Ectodermal cell (in vitro differentiated cells): Measurements from ENCODE around the gene LARGE2.

Source experiments
- H3K27ac ChIP-seq: 2 replicates; pipeline ENCODE4 v1.7.0; 2013; ENCODE audit warnings: mild to moderate bottlenecking, low read depth, low read length; ENCODE audit not compliant: insufficient read depth, poor library complexity, severe bottlenecking
- H3K27me3 ChIP-seq: 2 replicates; pipeline ENCODE4 v1.7.0; 2013; ENCODE audit warnings: mild to moderate bottlenecking, low read length; ENCODE audit not compliant: insufficient read depth, control insufficient read depth, poor library complexity, severe bottlenecking
- H3K36me3 ChIP-seq: one replicate; pipeline ENCODE4 v1.7.0; 2013; ENCODE audit warnings: low read length; ENCODE audit not compliant: control insufficient read depth, insufficient read depth
- H3K4me1 ChIP-seq: one replicate; pipeline ENCODE4 v1.7.0; 2013; ENCODE audit warnings: low read length; ENCODE audit not compliant: control insufficient read depth, insufficient read depth
- H3K4me3 ChIP-seq: 2 replicates; pipeline ENCODE4 v1.7.0; 2013; ENCODE audit warnings: low read depth, low read length, control low read depth; ENCODE audit not compliant: insufficient read depth
- H3K9me3 ChIP-seq: 2 replicates; pipeline ENCODE4 v1.7.0; 2013; ENCODE audit warnings: mild to moderate bottlenecking, low read length, moderate library complexity; ENCODE audit not compliant: control insufficient read depth
- WGBS, 2 experiments: methylation state at CpG; one replicate each; pipeline ENCODE4 v1.1.7; 2013; ENCODE audit warnings: missing lambda C conversion rate in 2 of 2; 5-methylcytosine and 5-hydroxymethylcytosine counted together

Gene LARGE2

DNA sequence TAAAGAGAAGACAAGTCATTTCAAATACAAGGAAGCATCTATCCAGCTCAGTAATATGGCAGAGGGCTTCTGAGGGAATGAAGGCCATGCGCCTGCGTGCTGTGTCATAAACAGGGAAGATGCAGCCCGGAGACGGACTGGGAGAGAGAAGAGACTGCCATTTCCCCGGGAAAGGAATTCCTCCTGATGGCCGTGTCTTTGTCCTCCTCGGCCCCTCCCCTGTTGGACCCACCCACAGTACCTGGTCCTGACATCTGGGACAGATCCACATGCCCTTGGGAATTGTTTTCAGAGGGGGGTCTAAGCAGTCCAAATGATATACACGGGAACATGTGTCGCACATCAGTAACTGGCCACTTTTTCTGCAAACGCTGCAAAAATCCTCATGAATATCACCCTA is 15.5 kb downstream of the LARGE2 start:
- Histone ChIP-seq H3K36me3 (peaks cover 31% of the 10 kb centered on the region), H3K27me3 (no peaks in the 10 kb centered on the region), H3K27ac (no peak overlapping the region), H3K4me3 (no peak overlapping the region), H3K9me3 (no peaks in the 10 kb centered on the region), H3K4me1 (no peaks in the 10 kb centered on the region)
- 88% methylated on average over 10 of the region's 10 CpGs for WGBS, 2 experiments

DNA sequence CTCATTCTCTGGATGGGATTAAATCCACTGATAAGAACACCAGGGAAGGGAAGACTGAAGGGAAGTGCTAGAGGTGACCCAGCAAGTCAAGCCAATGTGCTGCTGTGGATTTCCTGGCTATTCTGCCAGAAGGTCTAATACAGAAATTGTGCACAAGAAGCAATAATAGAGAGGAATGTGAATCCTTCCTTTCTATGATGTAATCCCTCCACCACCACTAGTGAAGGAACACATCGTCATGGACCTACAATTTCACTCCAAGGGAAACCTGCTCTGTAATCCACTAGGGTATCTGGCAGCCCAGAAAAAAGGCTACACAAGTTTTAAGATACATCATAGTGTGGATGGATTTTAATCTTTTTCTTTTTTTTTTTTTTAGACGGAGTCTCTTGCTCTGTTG is 17.4 kb downstream of the LARGE2 start:
- H3K27me3 ChIP-seq = no peaks in the 10 kb centered on the region
- no peaks in the 10 kb centered on the region for H3K9me3 ChIP-seq
- H3K4me3 ChIP-seq = no peak overlapping the region
- no peaks in the 10 kb centered on the region for H3K4me1 ChIP-seq
- peaks cover 15% of the 10 kb centered on the region for H3K36me3 ChIP-seq
- no peak overlapping the region for H3K27ac ChIP-seq
- 82 to 97% methylated on average over 2 of the region's 2 CpGs for WGBS, 2 experiments

DNA sequence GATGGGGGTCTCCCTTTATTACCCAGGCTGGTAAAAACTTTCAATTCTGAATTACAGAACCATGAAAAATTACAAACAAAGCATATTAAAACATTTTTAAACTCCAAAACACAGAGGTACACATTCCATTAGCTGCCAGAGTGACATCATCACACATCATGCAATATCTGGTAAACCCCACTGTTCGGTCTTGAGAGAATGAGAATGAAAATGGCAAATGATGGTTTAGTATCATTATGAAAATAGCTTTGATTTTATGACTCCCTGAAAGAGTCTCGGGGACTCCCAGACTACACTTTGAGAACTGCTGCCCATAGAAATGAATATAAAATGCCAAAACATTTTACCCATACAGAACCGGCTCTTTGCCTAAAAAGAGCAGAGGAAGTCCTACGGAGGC is 18.8 kb downstream of the LARGE2 start:
- H3K9me3 ChIP-seq = no peaks in the 10 kb centered on the region
- no peaks in the 10 kb centered on the region for H3K4me1 ChIP-seq
- H3K4me3 ChIP-seq = no peak overlapping the region
- H3K36me3 ChIP-seq = peaks cover 16% of the 10 kb centered on the region
- 92 to 99% methylated on average over 4 of the region's 4 CpGs for WGBS, 2 experiments
- no peak overlapping the region for H3K27ac ChIP-seq
- H3K27me3 ChIP-seq = no peaks in the 10 kb centered on the region

DNA sequence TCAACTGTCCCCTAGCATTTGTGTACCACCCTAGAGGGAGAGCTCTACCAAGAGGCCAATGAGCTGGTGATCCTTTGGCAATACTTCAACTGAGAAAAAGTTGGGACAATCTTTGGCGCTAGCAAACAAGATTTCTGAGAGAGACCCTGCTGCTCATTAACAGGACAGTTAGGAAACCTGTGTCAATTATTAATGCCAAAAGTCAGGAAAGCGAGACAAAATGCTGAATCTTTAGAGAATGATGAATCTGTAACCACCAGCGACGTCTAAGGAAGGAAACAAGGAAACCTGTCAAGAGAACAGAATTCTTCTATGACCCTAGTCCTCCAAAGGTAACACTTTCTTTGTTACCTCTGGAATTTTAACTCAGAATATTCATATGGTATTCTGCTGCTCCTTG is 19.9 kb downstream of the LARGE2 start:
- Histone ChIP-seq H3K4me3 (no peak overlapping the region), H3K9me3 (no peaks in the 10 kb centered on the region), H3K4me1 (no peaks in the 10 kb centered on the region), H3K27me3 (no peaks in the 10 kb centered on the region), H3K36me3 (peaks cover 12% of the 10 kb centered on the region), H3K27ac (no peak overlapping the region)
- WGBS, 2 experiments = 94 to 96% methylated on average over 4 of the region's 4 CpGs

DNA sequence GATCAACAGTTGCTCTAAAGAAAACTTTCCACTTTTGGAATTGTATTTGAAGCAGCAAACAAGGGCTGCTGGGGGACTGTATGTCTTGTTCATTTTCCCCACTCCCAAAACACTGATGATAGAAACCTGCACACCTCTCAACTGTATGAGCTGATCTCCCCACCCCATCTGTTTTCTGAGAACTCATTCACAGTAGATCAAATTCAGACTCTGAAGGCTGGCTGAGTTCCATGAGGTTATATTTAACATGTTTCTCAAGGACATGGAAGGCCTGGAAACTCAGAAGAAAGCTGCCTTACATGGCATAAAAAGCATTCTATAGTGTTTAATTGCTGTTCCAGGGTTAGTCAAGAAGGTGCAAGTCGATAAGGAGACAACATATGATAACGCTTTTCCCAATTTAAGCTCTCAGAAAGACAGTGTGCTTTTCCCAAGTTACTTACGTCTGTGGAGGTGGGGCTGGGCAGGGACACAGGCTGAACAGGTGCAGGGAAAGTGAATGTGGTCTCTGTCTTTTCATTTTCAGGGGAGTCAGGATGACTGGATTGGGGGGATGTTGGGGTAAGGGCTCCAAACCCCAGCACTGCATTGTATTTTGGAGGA is 23.0 kb downstream of the LARGE2 start:
- H3K36me3 ChIP-seq = peaks cover 28% of the 10 kb centered on the region
- 95 to 96% methylated on average over 3 of the region's 3 CpGs for WGBS, 2 experiments
- no peaks in the 10 kb centered on the region for H3K9me3 ChIP-seq
- no peaks in the 10 kb centered on the region for H3K27me3 ChIP-seq
- H3K27ac ChIP-seq = no peak overlapping the region
- no peak overlapping the region for H3K4me3 ChIP-seq
- H3K4me1 ChIP-seq = no peaks in the 10 kb centered on the region

DNA sequence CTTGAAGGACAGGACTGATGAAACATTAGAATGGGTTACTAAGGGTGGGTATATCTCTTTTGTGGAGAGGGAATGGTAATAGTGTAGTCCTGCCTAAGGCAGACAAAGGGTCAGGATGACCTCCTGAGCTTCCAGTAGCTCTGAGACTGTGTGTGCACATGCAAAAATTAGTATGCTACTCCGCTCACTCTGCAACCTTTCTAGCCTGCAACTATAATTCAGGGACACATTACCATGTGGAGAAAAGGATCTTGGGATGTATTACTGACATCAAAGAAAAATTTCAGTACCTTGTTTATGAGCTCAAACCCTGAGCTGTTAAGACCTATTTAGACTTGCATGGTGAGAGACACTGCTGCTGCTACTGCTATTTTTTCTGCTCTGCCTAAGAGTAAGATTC is 25.4 kb downstream of the LARGE2 start:
- H3K36me3 ChIP-seq = peaks cover 33% of the 10 kb centered on the region
- WGBS, 2 experiments = 89 to 100% methylated on average over 1 of the region's 1 CpG
- H3K27me3 ChIP-seq = no peaks in the 10 kb centered on the region
- no peak overlapping the region for H3K27ac ChIP-seq
- H3K4me3 ChIP-seq = no peak overlapping the region
- no peaks in the 10 kb centered on the region for H3K4me1 ChIP-seq
- no peaks in the 10 kb centered on the region for H3K9me3 ChIP-seq

DNA sequence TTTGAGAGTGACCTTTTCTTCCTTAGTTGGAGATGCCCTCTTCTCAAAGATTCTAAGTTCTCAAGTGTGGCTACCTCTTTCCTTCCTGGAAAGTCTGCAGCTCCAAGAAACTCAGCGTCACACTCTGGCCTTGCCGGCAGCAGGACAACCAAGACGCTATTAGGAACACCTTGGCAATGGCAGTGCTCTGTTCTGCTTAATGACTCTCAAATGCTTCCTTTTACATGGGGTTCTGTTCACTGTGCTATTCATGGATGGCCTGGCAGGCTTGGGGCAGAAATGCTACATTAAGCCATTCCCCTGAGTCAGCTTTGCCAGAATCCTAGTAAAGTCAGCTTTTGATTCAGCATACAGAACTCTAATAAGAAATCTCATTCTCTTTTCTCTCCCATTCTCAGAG is 25.9 kb downstream of the LARGE2 start:
- peaks cover 37% of the 10 kb centered on the region for H3K36me3 ChIP-seq
- H3K4me3 ChIP-seq = no peak overlapping the region
- no peaks in the 10 kb centered on the region for H3K27me3 ChIP-seq
- no peaks in the 10 kb centered on the region for H3K4me1 ChIP-seq
- 91 to 93% methylated on average over 3 of the region's 3 CpGs for WGBS, 2 experiments
- H3K9me3 ChIP-seq = no peaks in the 10 kb centered on the region
- no peak overlapping the region for H3K27ac ChIP-seq

DNA sequence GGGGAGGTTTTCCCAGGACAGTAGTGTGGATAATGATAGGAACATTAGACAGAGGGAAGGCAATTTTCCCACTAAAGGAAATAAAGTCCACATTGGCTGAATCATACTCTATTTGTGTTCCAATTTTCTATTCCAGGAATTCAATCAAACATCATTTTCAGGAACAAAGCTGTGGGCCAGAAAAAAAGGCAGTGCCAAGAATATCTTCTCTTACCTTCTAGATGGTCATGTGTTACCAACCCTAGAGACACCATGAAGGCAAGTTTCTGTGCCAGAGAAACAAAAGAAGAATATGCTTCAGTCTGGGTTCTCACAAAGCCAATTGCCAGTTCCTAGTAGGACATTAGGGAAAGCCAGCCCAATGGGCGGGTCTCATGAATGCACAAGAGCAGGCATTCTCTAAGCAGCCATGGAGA is 27.5 kb downstream of the LARGE2 start:
- Histone ChIP-seq H3K27ac (no peak overlapping the region), H3K27me3 (no peaks in the 10 kb centered on the region), H3K36me3 (peaks cover 39% of the 10 kb centered on the region), H3K4me3 (no peak overlapping the region), H3K9me3 (no peaks in the 10 kb centered on the region), H3K4me1 (no peaks in the 10 kb centered on the region)
- 94 to 96% methylated on average over 1 of the region's 1 CpG for WGBS, 2 experiments

DNA sequence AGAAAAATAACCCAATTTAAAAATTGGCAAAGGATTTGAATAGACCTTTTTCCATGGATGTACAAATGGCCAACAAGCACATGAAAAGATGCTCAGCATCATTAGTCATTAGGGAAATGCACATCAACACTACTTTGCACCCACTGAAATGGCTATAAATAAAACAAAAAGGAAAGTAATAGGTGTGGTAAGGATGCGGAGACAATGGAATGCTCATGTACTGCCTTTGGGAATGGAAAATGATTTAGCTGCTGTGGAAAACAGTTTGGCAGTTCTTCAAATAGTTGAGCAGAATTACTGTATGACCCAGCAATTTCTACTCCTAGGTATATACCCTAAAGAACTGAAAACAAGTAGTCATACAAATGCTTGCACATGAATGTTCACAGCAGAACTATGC is 37.4 kb downstream of the LARGE2 start:
- no peaks in the 10 kb centered on the region for H3K4me1 ChIP-seq
- H3K9me3 ChIP-seq = no peaks in the 10 kb centered on the region
- no peak overlapping the region for H3K27ac ChIP-seq
- WGBS, 2 experiments = 91 to 100% methylated on average over 1 of the region's 1 CpG
- H3K27me3 ChIP-seq = no peaks in the 10 kb centered on the region
- H3K36me3 ChIP-seq = peaks cover 20% of the 10 kb centered on the region
- no peak overlapping the region for H3K4me3 ChIP-seq

DNA sequence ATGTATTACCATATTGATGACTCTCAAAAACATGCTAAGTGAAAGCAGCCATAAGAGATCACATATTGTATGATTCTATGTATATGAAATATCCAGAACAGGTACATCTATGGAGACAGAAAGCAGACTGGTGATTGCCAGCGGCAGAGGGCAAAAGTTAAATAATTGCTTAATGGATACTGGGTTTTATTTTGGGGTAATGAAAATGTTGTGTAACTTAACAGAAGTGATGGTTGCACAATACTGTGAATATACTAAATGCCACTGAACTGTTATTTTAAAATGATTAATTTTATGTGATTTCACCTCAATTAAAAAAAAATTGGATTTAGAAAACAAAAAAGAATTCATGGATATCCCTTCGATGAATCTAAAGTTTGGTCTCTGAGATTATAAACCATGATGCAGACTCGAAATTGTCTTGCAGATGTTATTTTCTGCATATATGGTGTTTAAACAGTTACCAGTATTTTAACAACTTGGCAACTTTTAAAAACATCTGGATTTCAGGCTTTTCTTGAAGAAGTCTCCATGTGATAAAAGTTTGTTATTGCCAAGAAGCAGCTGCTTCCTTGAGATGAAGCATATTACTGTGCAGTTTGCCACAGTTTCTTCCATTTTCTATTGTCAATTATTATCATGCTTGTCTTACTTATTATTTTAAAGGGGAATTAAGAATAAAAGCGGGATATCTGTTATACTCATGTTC is 38.1 kb downstream of the LARGE2 start:
- no peak overlapping the region for H3K4me3 ChIP-seq
- H3K9me3 ChIP-seq = no peaks in the 10 kb centered on the region
- WGBS, 2 experiments = 90 to 93% methylated on average over 2 to 4 of the region's 4 CpGs
- H3K36me3 ChIP-seq = peaks cover 20% of the 10 kb centered on the region
- H3K27ac ChIP-seq = no peak overlapping the region
- no peaks in the 10 kb centered on the region for H3K27me3 ChIP-seq
- H3K4me1 ChIP-seq = no peaks in the 10 kb centered on the region
